MM.1S (cell line): ENCODE data around the gene P2RY10.

ENCODE experiments used
- EZH2phosphoT487 ChIP-seq: fragments of 300-600 bp; sonication (generic); IDR thresholded peaks from 2 replicates; pipeline ENCODE4 v1.6.1; 2018; ENCODE audit warnings: antibody characterized with exemption, low read length
- TF ChIP-seq, protein P1 (sequence below): fragments of 300-600 bp; sonication (generic); IDR thresholded peaks from 2 replicates; pipeline ENCODE4 v1.5.1; 2016; ENCODE audit warnings: antibody characterized with exemption, low read length, mixed read lengths

DNA sequence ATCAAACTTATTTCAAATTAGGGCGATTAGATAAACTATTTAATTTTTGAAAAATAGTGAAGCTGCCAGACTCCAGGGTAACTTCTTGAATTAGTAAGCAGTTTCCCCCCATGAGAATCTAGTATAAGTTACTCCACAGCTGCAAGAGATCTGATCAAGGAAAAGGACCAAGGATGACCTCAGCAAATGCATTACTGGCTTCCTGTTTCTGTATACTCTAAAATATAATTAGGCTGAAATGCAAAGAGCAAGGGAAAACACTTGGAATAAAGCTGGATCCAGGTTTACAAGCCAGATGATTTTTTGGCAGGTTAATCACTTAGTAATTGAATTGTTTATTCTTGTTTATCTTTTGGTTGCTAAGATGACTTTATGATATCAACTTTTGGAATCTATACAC lies 13.4 kb upstream of the P2RY10 start:
- TF ChIP-seq EZH2phosphoT487 = no peak
- TF ChIP-seq, protein P1, sequence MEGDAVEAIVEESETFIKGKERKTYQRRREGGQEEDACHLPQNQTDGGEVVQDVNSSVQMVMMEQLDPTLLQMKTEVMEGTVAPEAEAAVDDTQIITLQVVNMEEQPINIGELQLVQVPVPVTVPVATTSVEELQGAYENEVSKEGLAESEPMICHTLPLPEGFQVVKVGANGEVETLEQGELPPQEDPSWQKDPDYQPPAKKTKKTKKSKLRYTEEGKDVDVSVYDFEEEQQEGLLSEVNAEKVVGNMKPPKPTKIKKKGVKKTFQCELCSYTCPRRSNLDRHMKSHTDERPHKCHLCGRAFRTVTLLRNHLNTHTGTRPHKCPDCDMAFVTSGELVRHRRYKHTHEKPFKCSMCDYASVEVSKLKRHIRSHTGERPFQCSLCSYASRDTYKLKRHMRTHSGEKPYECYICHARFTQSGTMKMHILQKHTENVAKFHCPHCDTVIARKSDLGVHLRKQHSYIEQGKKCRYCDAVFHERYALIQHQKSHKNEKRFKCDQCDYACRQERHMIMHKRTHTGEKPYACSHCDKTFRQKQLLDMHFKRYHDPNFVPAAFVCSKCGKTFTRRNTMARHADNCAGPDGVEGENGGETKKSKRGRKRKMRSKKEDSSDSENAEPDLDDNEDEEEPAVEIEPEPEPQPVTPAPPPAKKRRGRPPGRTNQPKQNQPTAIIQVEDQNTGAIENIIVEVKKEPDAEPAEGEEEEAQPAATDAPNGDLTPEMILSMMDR = no peak
